H1 (cell line): Measurements from ENCODE around the gene IGFBP3. TPM values are rescaled to one million over a fixed set of nuclear protein-coding genes. Genes with fewer than 3 reads are reported as not detected.
"Not testable (repeated sequence)": the region's sequence is repeated elsewhere in the genome, so short reads cannot be mapped to it uniquely, and the experiment has no call there.

Experiments used
- CTCF ChIA-PET: fragments of 300-600 bp; sonication (Branson Sonifier 250); formaldehyde crosslinking; loops from one replicate; lab custom pipeline; 2021; ENCODE audit not compliant: partially characterized antibody; lab: Charles Lee
- POLR2A ChIA-PET: fragments of 300-600 bp; sonication (Branson Sonifier 250); formaldehyde crosslinking; loops from one replicate; lab custom pipeline; 2021; ENCODE audit warnings: inconsistent platforms; ENCODE audit not compliant: partially characterized antibody; lab: Charles Lee
- DNase-seq, 2 experiments: peaks; one replicate each; pipeline versions ENCODE4 v3.0.0 to v3.0.0-alpha.2; 2010 to 2022; ENCODE audit warnings: low spot score in 2 of 2, low read depth in 1 of 2, mixed read lengths in 1 of 2
- FAIRE-seq: peaks from 2 replicates; lab custom pipeline; 2011; peaks lifted over from hg19 to GRCh38; lab: Jason Lieb, UNC
- H2AFZ ChIP-seq: 2 replicates; pipeline ENCODE4 v1.8.1; 2012; ENCODE audit warnings: low read length, inconsistent platforms
- H2AK5ac ChIP-seq: 2 replicates; pipeline ENCODE4 v1.6.1; 2013; ENCODE audit warnings: low read depth, low read length
- H2BK120ac ChIP-seq: replicated peaks from 2 replicates; pipeline ENCODE3; 2013; ENCODE audit warnings: low read depth, low read length, inconsistent platforms
- H2BK12ac ChIP-seq: 2 replicates; pipeline ENCODE4 v1.6.1; 2013; ENCODE audit warnings: low read depth, low read length
- H2BK15ac ChIP-seq: 2 replicates; pipeline ENCODE4 v1.6.1; 2013; ENCODE audit warnings: low read length
- H2BK20ac ChIP-seq: 2 replicates; pipeline ENCODE4 v1.6.1; 2013; ENCODE audit warnings: low read length
- H2BK5ac ChIP-seq: 2 replicates; pipeline ENCODE4 v1.6.1; 2013; ENCODE audit warnings: low read depth, low read length
- H3K14ac ChIP-seq: 2 replicates; pipeline ENCODE4 v1.6.1; 2013; ENCODE audit warnings: inconsistent platforms; ENCODE audit not compliant: insufficient read length
- H3K18ac ChIP-seq: 2 replicates; pipeline ENCODE4 v1.6.1; 2013; ENCODE audit warnings: low read length; ENCODE audit errors: extremely low read depth
- H3K23ac ChIP-seq: 2 replicates; pipeline ENCODE4 v1.6.1; 2013; ENCODE audit warnings: inconsistent platforms; ENCODE audit not compliant: insufficient read length
- H3K23me2 ChIP-seq: 2 replicates; pipeline ENCODE4 v1.6.1; 2013; ENCODE audit warnings: low read depth, low read length
- H3K27ac ChIP-seq: 2 replicates; pipeline ENCODE4 v1.6.1; 2011; ENCODE audit warnings: low read depth, low read length, inconsistent platforms
- H3K27me3 ChIP-seq, 4 experiments: replicated peaks in 1 of 4; 1 replicate in 1 of 4; 2 replicates in 3 of 4; pipeline versions ENCODE4 v1.6.1 to v1.8.1; 2011 to 2013; ENCODE audit warnings: low read length in 3 of 4, mild to moderate bottlenecking in 3 of 4, inconsistent platforms in 2 of 4, mixed read lengths in 2 of 4, moderate library complexity in 1 of 4; ENCODE audit not compliant: control insufficient read depth in 3 of 4, insufficient read depth in 3 of 4; ENCODE audit errors: extremely low read depth in 1 of 4
- H3K36me3 ChIP-seq, 4 experiments: 2 replicates each; pipeline versions ENCODE4 v1.6.1 to v1.8.1; 2011 to 2013; ENCODE audit warnings: mild to moderate bottlenecking in 4 of 4, low read length in 3 of 4, moderate library complexity in 2 of 4, control low read depth in 1 of 4, inconsistent platforms in 1 of 4; ENCODE audit not compliant: insufficient read depth in 4 of 4, control insufficient read depth in 2 of 4
- H3K4ac ChIP-seq: replicated peaks from 2 replicates; pipeline ENCODE3; 2013; ENCODE audit warnings: low read length, low read depth, mixed read lengths, inconsistent platforms; ENCODE audit not compliant: insufficient read length
- H3K4me1 ChIP-seq, 4 experiments: replicated peaks in 1 of 4; 1 replicate in 1 of 4; 2 replicates in 3 of 4; pipeline versions ENCODE4 v1.6.1 to v1.8.1; 2011 to 2013; ENCODE audit warnings: low read length in 3 of 4, inconsistent platforms in 2 of 4, mixed read lengths in 1 of 4; ENCODE audit not compliant: insufficient read depth in 4 of 4, control insufficient read depth in 3 of 4
- H3K4me2 ChIP-seq, 2 experiments: 2 replicates each; pipeline versions ENCODE4 v1.6.1 to v1.8.1; 2011 to 2013; ENCODE audit warnings: low read depth in 2 of 2, low read length in 2 of 2, control low read depth in 1 of 2, inconsistent platforms in 1 of 2, mild to moderate bottlenecking in 1 of 2; ENCODE audit not compliant: insufficient read depth in 1 of 2
- H3K4me3 ChIP-seq, 4 experiments: fragments of 200-600, 300-600 bp in 1 of 4; sonication (generic), shearing (Covaris generic), sonication (Bioruptor Twin) in 1 of 4; 2 replicates each; pipeline versions ENCODE4 v1.5.1 to v1.8.1; 2011 to 2016; ENCODE audit warnings: low read length in 4 of 4, low read depth in 3 of 4, control low read depth in 2 of 4, inconsistent platforms in 2 of 4, mild to moderate bottlenecking in 2 of 4, mixed read lengths in 1 of 4, moderate library complexity in 1 of 4; ENCODE audit not compliant: insufficient read depth in 2 of 4; ENCODE audit errors: extremely low read depth in 1 of 4
- H3K56ac ChIP-seq: replicated peaks from 2 replicates; pipeline ENCODE3; 2013; ENCODE audit warnings: low read depth, mild to moderate bottlenecking, mixed read lengths, low read length, inconsistent platforms; ENCODE audit not compliant: insufficient read length
- H3K79me1 ChIP-seq: 2 replicates; pipeline ENCODE4 v1.6.1; 2013; ENCODE audit warnings: low read depth, low read length, control low read depth
- H3K79me2 ChIP-seq, 2 experiments: 2 replicates each; pipeline versions ENCODE4 v1.6.1 to v1.8.1; 2012 to 2013; ENCODE audit warnings: low read length in 2 of 2, mild to moderate bottlenecking in 2 of 2, inconsistent platforms in 1 of 2; ENCODE audit not compliant: insufficient read depth in 2 of 2, control insufficient read depth in 1 of 2
- H3K9ac ChIP-seq, 4 experiments: replicated peaks in 1 of 4; 1 replicate in 1 of 4; 2 replicates in 3 of 4; pipeline versions ENCODE4 v1.6.1 to v1.8.1; 2011 to 2013; ENCODE audit warnings: low read depth in 3 of 4, low read length in 3 of 4, control low read depth in 2 of 4, mild to moderate bottlenecking in 2 of 4, moderate library complexity in 2 of 4, inconsistent platforms in 1 of 4; ENCODE audit errors: extremely low read depth in 1 of 4
- H3K9me3 ChIP-seq, 2 experiments: 2 replicates each; pipeline versions ENCODE4 v1.6.1 to v1.8.1; 2012 to 2013; ENCODE audit warnings: mild to moderate bottlenecking in 2 of 2, moderate library complexity in 2 of 2, control low read depth in 1 of 2, inconsistent platforms in 1 of 2, low read depth in 1 of 2, low read length in 1 of 2, mixed read lengths in 1 of 2; ENCODE audit not compliant: insufficient read depth in 2 of 2
- H4K20me1 ChIP-seq, 2 experiments: replicated peaks in 1 of 2; 2 replicates each; pipeline versions ENCODE3 to v1.8.1; 2011 to 2013; ENCODE audit warnings: inconsistent platforms in 2 of 2, low read length in 2 of 2, mild to moderate bottlenecking in 1 of 2; ENCODE audit not compliant: insufficient read depth in 2 of 2, control insufficient read depth in 1 of 2
- H4K5ac ChIP-seq: 2 replicates; pipeline ENCODE4 v1.6.1; 2013; ENCODE audit warnings: low read length, low read depth, mixed read lengths, inconsistent platforms; ENCODE audit not compliant: insufficient read length
- H4K8ac ChIP-seq: 2 replicates; pipeline ENCODE4 v1.8.0; 2013; ENCODE audit warnings: mild to moderate bottlenecking, moderate library complexity, low read length, inconsistent platforms; ENCODE audit not compliant: insufficient read depth; ENCODE audit errors: extremely low read depth
- H4K91ac ChIP-seq: replicated peaks from 2 replicates; pipeline ENCODE3; 2013; ENCODE audit warnings: low read length, mixed read lengths, inconsistent platforms; ENCODE audit not compliant: insufficient read length
- WGBS, 2 experiments: shearing (Covaris generic) in 1 of 2; methylation state at CpG; one replicate each; pipeline versions ENCODE4 v1.1.6 to v1.1.7; 2013 to 2015; ENCODE audit warnings: low lambda C conversion rate in 2 of 2, mixed read lengths in 2 of 2, inconsistent platforms in 1 of 2, low coverage in 1 of 2, missing lambda C conversion rate in 1 of 2; ENCODE audit not compliant: insufficient replicate concordance in 2 of 2, insufficient coverage in 1 of 2, insufficient read length in 1 of 2; ENCODE audit errors: extremely low coverage in 1 of 2, missing lambda C conversion rate in 1 of 2; 5-methylcytosine and 5-hydroxymethylcytosine counted together
- polyA plus RNA-seq, 7 experiments: library from polyadenylated mRNA; depleted of rRNA in 3 of 7; stranded (reverse) in 5 of 7; unstranded in 2 of 7; fragments of >200 nt in 5 of 7; fragments of 200-250 nt in 2 of 7; gene quantifications; 1 replicate in 5 of 7; 2 replicates in 1 of 7; 4 replicates in 1 of 7; pipeline versions ENCODE4 v1.2.1 to v1.2.3, GENCODE V29; 2011 to 2013; ENCODE audit warnings: missing spikeins in 2 of 7, mixed read lengths in 2 of 7
- total RNA-seq: library from RNA; stranded (reverse); fragmentation: NEBNext Ultra II Directional; extraction: Animal tissue kit (Norgen Biotek cat#: 25700); gene quantifications from 2 replicates; pipeline ENCODE4 v1.2.1, GENCODE V29; 2021

Gene IGFBP3
- total and polyA plus RNA-seq, 2 of the 8 experiments (the other 6 are each of a cell fraction or from before 2014, with no cell fraction given), result 5.5 to 12.1 TPM

DNA sequence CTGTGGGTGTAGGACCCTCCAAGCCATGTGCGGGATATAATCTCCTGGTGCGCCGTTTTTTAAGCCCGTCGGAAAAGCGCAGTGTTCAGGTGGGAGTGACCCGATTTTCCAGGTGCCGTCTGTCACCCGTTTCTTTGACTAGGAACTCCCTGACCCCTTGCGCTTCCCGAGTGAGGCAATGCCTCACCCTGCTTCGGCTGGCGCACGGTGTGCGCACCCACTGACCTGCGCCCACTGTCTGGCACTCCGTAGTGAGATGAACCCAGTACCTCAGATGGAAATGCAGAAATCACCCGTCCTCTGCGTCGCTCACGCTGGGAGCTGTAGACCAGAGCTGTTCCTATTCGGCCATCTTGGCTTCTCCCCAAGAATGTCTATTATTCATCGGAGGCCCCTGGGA, 32.0 kb upstream of the IGFBP3 start:
- H3K4me3 ChIP-seq, H4K91ac ChIP-seq, H3K23ac ChIP-seq, H2AFZ ChIP-seq, H2BK15ac ChIP-seq, H3K23me2 ChIP-seq, H3K14ac ChIP-seq, H3K36me3 ChIP-seq, H3K4me2 ChIP-seq, H3K4ac ChIP-seq, H2BK20ac ChIP-seq, H3K4me1 ChIP-seq, H2BK12ac ChIP-seq, DNase-seq, H3K18ac ChIP-seq, H2BK5ac ChIP-seq, H4K20me1 ChIP-seq, H3K79me1 ChIP-seq, H2AK5ac ChIP-seq, H3K79me2 ChIP-seq, H2BK120ac ChIP-seq, H3K9ac ChIP-seq, POLR2A ChIA-PET, H3K27me3 ChIP-seq, H4K5ac ChIP-seq, FAIRE-seq, H3K27ac ChIP-seq, H4K8ac ChIP-seq, H3K56ac ChIP-seq: not testable (repeated sequence)
- H3K9me3 ChIP-seq, result peaks cover 10 to 12% of the 10 kb centered on the region in 2 experiments
- CTCF ChIA-PET, result interaction anchor here (1.2 kb wide), 2 partner anchors 15 to 155 kb away, joined by 3 to 4 read pairs; no protein-coding TSS in a partner anchor
- WGBS, 2 experiments, result 98% methylated on average over 18 of the region's 23 CpGs; no CpG with 5 or more reads in 1 of the 2 experiments
